Skin epidermis (tissue), 12 donors: Measurements from ENCODE around the gene CENPO.
A peak's percentile ranks its signal among the peaks of the same experiment; 100 is the strongest.

ENCODE experiments used
- H3K27ac ChIP-seq, 21 experiments: fragments of 200-600 bp; sonication (generic) in 11 of 21; one replicate each; pipeline ENCODE4 v1.5.0; 2020; ENCODE audit warnings: mild to moderate bottlenecking in 3 of 21, inconsistent platforms in 2 of 21, moderate library complexity in 2 of 21
- H3K4me3 ChIP-seq, 7 experiments: fragments of 200-600 bp; sonication (generic) in 2 of 7; one replicate each; pipeline ENCODE4 v1.5.0; 2020; ENCODE audit warnings: inconsistent platforms in 2 of 7, mild to moderate bottlenecking in 2 of 7, moderate library complexity in 1 of 7

CENPO gene, protein sequence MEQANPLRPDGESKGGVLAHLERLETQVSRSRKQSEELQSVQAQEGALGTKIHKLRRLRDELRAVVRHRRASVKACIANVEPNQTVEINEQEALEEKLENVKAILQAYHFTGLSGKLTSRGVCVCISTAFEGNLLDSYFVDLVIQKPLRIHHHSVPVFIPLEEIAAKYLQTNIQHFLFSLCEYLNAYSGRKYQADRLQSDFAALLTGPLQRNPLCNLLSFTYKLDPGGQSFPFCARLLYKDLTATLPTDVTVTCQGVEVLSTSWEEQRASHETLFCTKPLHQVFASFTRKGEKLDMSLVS

DNA sequence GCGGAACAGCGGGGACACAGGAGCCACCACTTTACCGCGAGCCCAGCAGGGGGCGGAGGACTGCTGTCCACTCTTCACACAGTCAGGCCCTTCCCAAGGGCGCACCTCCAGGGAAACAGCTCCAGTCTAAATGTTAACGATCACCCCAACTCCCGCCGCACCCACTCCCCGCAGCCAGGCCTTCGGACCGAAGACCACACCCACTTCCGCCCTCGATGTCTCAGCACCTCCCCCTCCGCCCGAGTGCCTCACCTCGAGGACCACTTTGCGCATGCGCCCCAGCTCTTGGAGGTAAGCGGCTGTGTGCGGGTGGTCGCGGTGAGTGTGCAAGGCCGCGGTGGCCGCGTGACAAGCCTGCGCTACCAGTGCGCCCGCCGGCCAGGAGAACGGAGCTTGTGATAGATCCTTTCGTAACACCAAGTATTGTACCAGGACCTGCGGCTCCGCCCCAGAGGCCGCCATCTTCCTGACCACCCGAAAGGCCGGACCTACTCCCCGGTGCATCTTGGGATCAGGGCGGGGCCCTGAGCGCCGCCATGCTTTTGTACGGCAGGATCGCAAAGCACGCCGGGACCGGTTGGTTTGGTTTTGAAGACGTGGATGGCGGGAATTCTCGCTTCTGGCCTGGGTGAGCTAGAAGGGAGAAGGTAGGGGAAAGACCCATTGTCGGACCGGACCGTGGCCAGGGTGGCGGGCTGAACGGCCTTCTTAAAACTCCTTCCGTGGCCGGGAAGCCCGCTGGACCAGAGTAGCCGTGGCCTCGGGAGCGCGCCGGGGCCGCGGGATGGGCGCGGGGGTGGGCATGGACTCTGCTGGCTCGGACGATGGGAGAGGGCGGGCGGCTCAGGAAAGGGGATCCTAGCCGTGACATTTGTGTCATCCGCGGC, at the start of gene CENPO, which contains the start of gene PTRHD1:
Gene CENPO, plus strand, starts transcription at position 552 of the 887 bp plus-strand sequence. CDS start 495 bp downstream, outside the sequence.
Gene PTRHD1, minus strand, starts transcription at position 518 of the 887 bp plus-strand sequence. Its CDS starts 14 bp downstream, at position 504.
- peak within 1 kb of the TSS; percentile 60 to 95 (median 81) for H3K4me3 ChIP-seq
- peak within 1 kb of the TSS; percentile 89 to 100 (median 98) for H3K27ac ChIP-seq

DNA sequence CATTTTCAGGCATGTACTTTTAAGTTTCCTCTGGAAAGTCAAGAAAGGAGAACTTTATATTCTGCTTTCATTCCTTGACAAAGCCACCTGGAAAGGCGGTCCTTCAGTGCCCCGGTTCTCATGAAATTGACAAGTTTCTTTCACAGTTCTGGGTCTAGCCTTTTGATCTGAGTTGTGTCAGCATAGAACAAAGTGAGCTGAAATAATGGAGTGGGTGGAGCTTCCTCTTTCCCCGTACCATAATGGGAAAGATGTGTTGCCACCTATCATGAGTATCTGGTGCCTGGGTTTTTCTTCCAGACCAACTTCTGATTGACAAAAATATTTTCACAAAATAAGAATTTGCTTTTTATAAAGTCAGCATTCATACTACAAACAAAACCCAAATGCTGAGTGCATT, 49.3 kb upstream of the CENPO start:
- H3K27ac ChIP-seq: peak overlapping the region in 1 of 21 experiments; percentile 8
- no peak overlapping the region for H3K4me3 ChIP-seq

DNA sequence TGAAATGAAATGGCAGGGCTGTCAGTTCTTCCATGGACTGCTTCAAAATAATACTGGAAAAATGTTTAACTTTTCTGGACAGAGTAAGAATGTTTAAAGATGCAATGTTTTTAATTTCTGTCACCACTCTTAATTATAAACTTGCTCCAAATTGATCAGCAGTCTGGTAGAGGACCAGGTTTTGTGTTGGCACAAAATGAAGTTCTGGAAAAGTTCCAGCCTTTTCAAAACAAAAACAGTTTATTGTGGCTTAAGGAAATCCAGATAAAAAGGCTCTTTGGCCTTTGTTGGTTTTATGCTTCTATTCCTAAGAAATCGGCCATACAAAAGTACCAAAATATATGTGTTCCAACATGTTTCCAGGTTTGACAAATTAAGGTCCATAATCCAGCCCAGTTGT, 48.9 kb upstream of the CENPO start:
- Histone ChIP-seq H3K4me3 (no peak overlapping the region), H3K27ac (no peak overlapping the region)

DNA sequence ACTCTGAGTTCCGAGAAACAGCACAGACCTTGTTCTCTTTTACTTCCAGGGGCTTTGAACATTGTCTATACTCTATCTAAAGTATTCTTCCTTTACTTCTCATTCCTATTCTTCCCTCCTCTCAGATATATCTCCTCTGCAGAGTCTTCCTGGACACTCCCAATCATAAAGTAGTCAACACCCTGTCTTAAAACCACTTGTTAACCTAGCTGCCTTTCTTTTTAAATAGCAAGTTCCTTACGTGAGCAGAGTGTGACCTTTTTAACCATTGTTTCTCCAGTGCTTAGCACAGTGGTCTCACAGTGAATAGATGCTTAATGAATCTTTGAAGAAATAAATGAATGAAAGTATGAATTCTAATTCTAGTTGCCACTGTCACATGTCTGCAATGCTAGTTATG, 47.4 kb upstream of the CENPO start:
- H3K27ac ChIP-seq: no peak overlapping the region

DNA sequence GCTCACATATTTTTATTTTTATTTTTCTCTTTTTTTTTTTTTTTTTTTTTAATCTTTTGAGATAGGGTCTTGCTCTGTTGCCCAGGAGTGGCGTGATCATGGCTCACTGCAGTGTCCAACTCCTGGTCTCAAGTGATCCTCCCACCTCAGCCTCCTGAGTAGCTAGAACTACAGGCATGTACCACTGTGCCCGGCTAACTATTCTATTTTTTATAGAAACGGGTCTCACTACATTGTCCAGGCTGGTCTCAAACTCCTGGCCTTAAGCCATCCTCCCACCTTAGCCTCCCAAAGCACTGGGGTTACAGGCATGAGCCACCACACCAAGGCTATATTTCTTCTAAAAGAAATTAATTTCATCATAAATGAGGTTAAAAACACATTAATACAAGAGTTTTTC, 45.9 kb upstream of the CENPO start:
- H3K27ac ChIP-seq: no peak overlapping the region

More for the DNA sequence above, 47.4 kb upstream of the CENPO start:
- H3K4me3 ChIP-seq: no peak overlapping the region

DNA sequence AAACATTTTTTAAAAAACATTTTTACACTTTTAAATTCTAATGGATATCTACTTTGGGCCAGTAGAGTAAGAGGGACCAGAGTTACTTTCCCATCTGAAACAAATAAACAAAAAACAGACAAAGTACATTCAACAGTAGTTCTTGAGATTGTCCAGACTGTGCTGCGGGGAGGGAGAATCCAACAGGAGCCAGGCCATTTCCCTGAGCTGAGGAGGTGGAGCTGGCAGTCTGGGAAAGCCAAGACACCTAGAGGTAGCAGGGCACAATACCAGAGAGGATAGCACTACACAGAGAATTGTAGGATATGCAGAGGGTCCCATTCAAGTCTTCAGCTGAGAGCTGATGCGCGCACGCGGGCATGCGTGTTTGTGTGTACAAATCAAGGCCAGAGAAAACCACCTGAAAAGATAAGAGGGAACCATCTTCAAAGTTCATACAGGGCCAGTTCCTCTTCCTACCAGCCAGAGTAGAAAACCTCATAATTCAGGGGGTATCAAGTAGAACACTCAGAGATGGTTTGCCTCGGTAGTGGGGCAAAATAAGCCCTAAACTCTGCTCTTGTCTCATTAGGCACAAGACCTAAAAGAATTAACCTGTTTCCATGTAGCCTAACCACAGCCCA, 44.0 kb upstream of the CENPO start:
- Histone ChIP-seq H3K4me3 (no peak overlapping the region), H3K27ac (no peak overlapping the region)

More for the DNA sequence above, 45.9 kb upstream of the CENPO start:
- no peak overlapping the region for H3K4me3 ChIP-seq

DNA sequence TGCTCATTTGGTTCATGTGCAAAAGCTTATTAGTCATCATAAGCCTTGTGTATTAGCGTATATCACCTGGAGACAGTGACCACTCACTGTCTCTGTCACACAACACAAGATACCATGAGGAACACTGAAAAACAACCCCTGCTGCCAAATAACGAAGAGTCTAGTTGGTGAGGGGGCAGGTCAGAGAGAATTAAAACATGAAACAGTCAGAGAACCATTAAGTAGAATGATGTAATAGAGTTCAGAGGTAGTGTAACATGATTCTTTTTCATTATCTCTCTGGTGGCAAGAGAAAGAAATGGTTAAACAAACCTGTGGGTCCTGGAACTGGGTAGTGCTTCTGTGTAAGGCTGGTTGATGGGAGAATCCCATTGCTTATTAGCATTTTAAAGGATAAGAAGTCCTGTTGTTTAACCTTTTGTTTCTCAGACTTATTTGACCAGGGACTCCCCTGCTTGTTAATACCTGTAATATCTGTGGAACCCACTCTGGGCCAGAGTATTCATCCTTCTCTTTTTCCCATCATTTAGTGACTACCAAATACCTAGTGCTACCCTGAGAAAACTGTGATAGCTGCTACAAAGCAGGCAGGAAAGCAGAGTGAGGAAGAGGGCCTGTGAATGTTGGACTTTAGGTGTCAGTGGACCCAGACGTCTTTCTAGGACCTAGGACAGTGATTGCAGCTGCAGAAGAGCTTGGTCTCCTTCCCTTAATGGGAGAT, 38.1 kb upstream of the CENPO start:
- Histone ChIP-seq H3K27ac (no peak overlapping the region), H3K4me3 (no peak overlapping the region)

DNA sequence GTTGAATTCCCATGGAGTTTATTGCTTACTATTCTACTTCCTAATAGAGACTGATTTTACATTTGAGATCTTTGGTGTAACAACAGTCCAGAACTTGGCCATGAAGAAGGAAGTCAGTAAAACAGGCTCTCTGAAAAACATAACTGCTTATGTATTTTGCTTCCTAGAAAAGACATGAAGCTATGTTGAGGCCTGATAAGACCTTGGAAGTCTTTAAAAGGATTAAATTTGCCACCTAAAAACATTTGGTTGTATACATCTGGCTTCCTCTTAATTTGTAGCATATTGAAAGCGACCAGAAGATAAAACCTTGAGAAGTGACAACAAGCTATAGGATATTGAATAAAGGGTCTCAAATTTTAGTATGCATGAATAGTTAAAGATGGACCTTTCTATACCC, 36.4 kb upstream of the CENPO start:
- H3K4me3 ChIP-seq: no peak overlapping the region
- no peak overlapping the region for H3K27ac ChIP-seq

DNA sequence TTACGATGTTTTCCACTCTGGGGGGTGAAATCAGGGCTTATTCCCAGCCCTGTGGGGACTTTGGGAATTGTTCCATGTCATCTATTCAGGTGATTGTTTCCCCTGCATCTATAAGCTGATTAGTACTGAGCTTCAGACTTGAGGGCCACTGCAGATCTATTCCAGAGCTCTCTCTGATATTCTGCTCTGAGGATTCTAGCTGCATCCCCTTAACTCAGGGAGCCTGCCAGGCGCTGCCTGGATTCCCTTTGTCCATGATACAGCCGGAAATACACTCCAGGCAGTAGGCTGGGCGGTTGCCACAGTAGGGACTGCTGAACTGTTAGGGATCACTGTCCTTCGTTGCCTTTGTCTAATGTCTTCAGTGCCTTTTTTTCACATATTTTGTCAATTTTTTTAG, 31.4 kb upstream of the CENPO start:
- no peak overlapping the region for H3K4me3 ChIP-seq
- no peak overlapping the region for H3K27ac ChIP-seq

DNA sequence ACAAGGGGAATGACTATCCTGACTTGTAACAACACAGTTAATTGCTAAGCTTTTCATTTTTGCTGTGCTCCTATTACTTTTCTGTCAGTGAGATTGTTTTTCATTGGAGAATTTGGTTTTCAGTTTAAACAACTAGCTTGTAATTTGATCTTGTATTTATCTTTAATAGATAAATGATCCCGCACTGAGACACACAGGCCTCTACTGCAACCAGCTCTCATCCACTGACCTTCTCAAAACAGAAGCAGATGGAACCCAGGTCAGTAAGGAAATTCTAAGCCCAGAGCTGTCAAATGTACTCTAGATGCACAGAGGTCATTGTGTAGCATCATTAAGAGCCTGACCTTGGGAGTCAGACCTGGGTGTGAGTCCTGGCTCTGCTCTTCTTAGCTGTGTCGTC, 30.7 kb upstream of the CENPO start:
- Histone ChIP-seq H3K27ac (no peak overlapping the region), H3K4me3 (no peak overlapping the region)

DNA sequence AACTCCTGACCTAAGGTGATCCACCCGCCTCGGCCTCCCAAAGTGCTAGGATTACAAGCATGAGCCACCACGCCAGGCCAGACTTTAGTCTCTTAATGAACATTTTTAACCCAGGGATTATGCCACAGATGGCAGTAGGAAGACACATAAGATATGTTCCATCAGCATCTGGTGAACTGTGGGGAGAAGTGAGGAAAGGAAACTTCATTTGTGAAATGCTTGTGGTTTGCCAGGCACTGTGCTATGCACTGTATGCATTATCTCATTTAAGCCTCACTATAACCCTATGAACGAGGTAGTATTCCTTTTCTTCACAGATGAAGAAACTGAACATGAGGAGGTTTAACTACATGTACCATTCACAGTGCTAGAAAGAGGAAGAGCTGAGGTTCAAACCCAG, 29.4 kb upstream of the CENPO start:
- no peak overlapping the region for H3K27ac ChIP-seq
- no peak overlapping the region for H3K4me3 ChIP-seq

DNA sequence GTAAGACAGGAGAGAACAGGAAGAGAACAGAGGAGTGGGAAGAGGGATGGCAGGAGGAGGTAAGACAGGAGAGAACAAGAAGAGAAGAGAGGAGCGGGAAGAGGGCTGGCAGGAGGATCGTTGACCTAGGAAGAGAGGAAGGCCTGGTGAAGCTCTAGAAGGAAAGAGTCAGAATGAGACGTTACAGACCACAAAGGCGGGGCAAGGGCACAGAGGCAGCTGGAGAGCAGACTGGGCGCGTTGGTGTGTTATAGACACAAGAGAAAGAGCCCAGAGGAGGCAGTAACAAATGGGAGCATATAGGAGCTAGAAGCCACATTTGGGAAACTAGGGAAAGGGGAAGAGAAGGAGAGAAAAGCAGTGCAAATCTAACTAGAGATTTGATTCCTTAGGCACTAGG, 26.6 kb upstream of the CENPO start:
- no peak overlapping the region for H3K4me3 ChIP-seq
- peak overlapping the region in 2 of 21 experiments; percentile 12 to 23 for H3K27ac ChIP-seq

DNA sequence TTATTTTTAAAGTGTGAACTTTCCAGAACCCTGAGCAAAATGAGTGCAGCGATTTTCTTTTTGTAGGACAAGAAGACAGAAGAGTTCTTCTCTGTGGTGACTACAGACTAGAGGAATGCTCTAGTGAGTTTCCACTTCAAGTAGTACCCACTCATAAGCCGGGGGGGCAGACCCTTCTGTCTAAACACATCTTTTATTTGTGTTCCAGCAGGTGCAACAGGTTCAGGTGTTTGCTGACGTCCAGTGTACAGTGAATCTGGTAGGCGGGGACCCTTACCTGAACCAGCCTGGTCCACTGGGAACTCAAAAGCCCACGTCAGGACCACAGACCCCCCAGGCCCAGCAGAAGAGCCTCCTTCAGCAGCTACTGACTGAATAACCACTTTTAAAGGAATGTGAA, 25.2 kb upstream of the CENPO start:
- Histone ChIP-seq H3K4me3 (no peak overlapping the region), H3K27ac (no peak overlapping the region)

DNA sequence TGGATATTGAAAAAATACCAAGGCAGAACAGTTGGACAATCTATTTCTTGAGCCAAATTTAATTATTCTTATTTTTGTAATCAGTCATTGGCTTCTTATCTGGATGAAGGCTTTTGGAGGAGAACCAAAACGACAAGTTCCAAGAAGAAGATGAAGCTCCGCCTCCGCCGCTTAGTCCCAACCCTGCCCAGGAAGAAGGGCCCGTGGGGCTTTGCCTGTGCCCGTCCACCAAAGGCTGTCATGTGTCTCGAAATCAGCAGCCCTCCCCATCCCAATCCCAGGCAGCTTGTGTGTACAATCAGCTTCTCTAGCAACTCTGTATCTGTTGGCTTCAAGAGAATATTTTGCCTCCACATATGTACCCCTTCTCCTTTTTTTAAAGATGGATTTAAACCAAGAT, 24.6 kb upstream of the CENPO start:
- no peak overlapping the region for H3K4me3 ChIP-seq

DNA sequence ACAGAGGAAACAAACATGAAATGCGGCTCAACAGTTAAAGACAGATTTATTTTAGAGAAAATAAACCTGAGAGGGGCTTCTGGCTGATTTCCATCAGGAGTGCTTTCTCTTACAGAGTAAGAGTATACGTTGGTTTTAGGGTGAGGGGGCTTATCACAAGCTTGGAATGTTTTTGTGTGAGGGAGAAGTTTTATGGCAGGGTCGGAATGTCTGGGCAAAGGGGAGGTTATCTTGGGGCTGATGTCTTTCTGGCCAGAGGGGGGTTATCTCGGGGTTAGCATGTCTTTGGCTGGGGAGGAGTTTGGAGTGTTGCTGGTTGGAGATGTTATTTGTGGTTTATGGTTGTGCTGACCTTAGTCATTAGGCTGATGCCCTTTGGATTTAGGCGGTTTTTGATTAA, 22.2 kb upstream of the CENPO start:
- no peak overlapping the region for H3K4me3 ChIP-seq
- H3K27ac ChIP-seq: no peak overlapping the region

More for the DNA sequence above, 24.6 kb upstream of the CENPO start:
- H3K27ac ChIP-seq: peak overlapping the region in 1 of 21 experiments; percentile 15

DNA sequence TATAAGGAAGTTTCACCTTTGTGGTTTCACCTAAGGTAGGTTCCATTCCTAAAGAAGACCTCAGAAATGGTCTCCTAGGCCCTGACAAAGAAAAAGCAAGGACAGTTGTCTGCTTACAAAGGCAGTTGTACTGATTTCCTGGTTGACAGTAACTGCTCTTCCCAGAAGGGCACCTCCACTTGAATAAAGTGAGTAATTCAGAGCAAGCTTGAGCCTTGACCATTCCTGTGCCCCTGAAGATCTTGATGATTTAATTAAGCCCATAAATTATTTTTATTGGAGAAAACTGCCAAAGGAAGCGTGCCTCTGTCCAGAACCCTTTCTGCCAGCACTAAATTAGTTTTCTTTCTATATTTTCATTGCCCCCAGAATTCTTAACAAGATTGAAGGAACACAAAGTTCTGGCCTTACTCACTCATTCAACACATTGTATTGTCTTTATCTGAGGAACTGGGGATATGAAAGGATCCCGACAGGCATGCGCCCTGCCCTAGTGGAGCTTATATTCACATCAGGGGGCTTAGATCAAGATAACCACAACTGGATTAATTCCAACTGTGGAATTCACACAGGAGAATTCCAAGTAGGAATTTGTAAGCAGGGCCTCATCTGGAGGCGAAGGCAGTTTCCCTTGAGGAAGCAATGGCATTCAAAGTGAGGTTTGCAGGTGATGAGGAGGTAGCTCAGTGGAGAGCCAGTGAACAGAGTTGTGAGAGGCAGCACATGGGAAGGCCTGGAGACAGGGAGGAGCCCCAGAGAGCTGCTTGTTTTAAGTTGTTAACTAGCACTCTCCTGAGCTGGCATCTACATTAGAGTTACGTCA, 21.2 kb upstream of the CENPO start:
- Histone ChIP-seq H3K4me3 (no peak overlapping the region), H3K27ac (no peak overlapping the region)

DNA sequence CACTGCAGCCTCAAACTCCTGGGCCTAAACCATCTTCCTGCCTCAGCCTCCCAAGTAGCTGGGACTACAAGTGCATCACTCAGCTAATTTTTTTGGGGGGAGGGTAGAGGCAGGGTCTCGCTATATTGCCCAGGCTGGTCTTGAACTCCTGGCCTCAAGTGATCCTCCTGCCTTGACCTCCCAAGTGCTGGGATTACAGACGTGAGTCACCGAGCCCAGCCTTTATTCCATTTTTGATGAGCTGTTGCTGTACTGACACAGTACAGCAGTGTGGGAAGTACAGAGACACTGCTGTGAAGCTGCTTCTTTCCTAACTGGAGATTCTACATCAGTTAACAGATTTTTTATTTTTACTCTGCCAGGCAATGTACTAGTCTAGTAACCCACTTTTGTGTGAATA, 18.9 kb upstream of the CENPO start:
- Histone ChIP-seq H3K27ac (no peak overlapping the region), H3K4me3 (no peak overlapping the region)

DNA sequence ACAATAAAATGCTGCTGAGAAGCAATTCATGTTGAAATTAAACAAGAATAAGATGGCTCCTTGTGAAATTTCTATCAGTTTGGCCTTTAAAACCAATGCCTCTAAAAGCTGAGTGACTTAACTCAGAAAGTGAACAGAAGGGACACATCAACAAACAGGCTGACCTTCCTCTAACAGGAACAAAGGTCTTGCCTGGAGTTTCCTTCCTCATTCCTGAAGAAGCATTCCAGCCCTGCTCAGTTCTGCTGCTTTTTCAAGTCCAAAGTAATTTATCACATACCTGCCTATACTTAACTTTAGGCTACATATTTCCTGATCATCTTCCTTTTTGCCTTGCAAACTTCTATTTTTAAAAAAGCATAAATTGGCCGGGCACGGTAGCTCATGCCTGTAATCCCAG, 14.1 kb upstream of the CENPO start:
- H3K4me3 ChIP-seq: no peak overlapping the region
- H3K27ac ChIP-seq: no peak overlapping the region

DNA sequence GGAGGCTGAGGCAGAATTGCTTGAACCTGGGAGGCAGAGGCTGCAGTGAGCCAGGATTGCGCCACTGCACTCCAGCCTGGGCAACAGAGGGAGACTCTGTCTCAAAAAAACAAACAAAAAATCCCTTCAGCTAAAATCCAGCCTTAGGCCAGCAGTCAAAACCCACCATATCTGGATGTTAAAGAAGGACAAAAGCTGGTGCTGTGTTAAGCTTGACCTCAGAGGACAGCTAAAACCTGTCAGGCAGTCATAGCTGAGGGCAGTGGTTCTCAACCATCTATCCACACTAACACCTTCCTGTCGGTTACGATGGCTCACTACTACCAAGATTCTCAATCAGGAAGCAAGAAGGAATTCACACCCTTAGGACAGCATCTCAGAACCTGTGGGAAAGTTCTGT, 9.6 kb upstream of the CENPO start:
- no peak overlapping the region for H3K4me3 ChIP-seq
- no peak overlapping the region for H3K27ac ChIP-seq
